Liver (tissue), 9 donors: ENCODE data around the gene MLLT3. TPM values are rescaled to one million over a fixed set of nuclear protein-coding genes. Genes with fewer than 3 reads are reported as not detected.

Experiments used
- DNase-seq: peaks from one replicate; pipeline ENCODE4 v3.0.0-alpha.2; 2017; ENCODE audit warnings: low spot score
- H3K27ac ChIP-seq, 2 donors: one replicate each; pipeline ENCODE4 v1.7.0; 2013; ENCODE audit warnings: inconsistent platforms in 2 of 2, low read length in 2 of 2, control low read depth in 1 of 2, low read depth in 1 of 2, mild to moderate bottlenecking in 1 of 2
- H3K27me3 ChIP-seq, 4 donors: one replicate each; pipeline versions ENCODE4 v1.6.1 to v1.7.0; 2013; ENCODE audit warnings: low read length in 3 of 4, inconsistent platforms in 1 of 4, mild to moderate bottlenecking in 1 of 4, moderate library complexity in 1 of 4; ENCODE audit not compliant: control insufficient read depth in 4 of 4, insufficient read depth in 4 of 4
- H3K36me3 ChIP-seq, 4 donors: one replicate each; pipeline versions ENCODE4 v1.6.1 to v1.7.0; 2013; ENCODE audit warnings: low read length in 3 of 4, mild to moderate bottlenecking in 3 of 4, low read depth in 1 of 4, moderate library complexity in 1 of 4; ENCODE audit not compliant: control insufficient read depth in 4 of 4, insufficient read depth in 3 of 4
- H3K4me1 ChIP-seq, 4 donors: one replicate each; pipeline versions ENCODE4 v1.6.1 to v1.7.0; 2013; ENCODE audit warnings: low read length in 3 of 4, mild to moderate bottlenecking in 3 of 4, moderate library complexity in 1 of 4; ENCODE audit not compliant: control insufficient read depth in 4 of 4, insufficient read depth in 4 of 4
- H3K4me3 ChIP-seq, 3 donors: one replicate each; pipeline versions ENCODE4 v1.6.1 to v1.7.0; 2013; ENCODE audit warnings: low read length in 3 of 3, control low read depth in 1 of 3, low read depth in 1 of 3, mild to moderate bottlenecking in 1 of 3
- H3K9ac ChIP-seq, 2 donors: one replicate each; pipeline ENCODE4 v1.7.0; 2013; ENCODE audit warnings: low read length in 2 of 2, mild to moderate bottlenecking in 2 of 2, moderate library complexity in 2 of 2, control low read depth in 1 of 2, low read depth in 1 of 2
- H3K9me3 ChIP-seq, 4 donors: one replicate each; pipeline versions ENCODE4 v1.6.1 to v1.7.0; 2013; ENCODE audit warnings: low read length in 3 of 4; ENCODE audit not compliant: control insufficient read depth in 4 of 4
- CTCF ChIP-seq: fragments of 150-350 bp; IDR thresholded peaks from 2 replicates; pipeline ENCODE4 v1.5.1; 2017; ENCODE audit warnings: improper control_type of control experiment, low read depth, low read length; ENCODE audit not compliant: missing input control
- FOXA1 ChIP-seq: IDR thresholded peaks from 2 replicates; pipeline ENCODE4 v1.6.1; 2016; ENCODE audit warnings: antibody characterized with exemption
- FOXA2 ChIP-seq: IDR thresholded peaks from 2 replicates; pipeline ENCODE4 v1.6.1; 2016; ENCODE audit warnings: antibody characterized with exemption
- GABPA ChIP-seq, 2 donors: IDR thresholded peaks in 1 of 2; conservative IDR thresholded peaks in 1 of 2; 2 replicates each; pipeline ENCODE4 v1.6.1; 2016; ENCODE audit warnings: antibody characterized with exemption in 2 of 2, mild to moderate bottlenecking in 1 of 2, moderate library complexity in 1 of 2
- HNF4G ChIP-seq: IDR thresholded peaks from 2 replicates; pipeline ENCODE4 v1.6.1; 2016; ENCODE audit warnings: antibody characterized with exemption
- JUND ChIP-seq, 2 donors: IDR thresholded peaks; 2 replicates each; pipeline ENCODE4 v1.6.1; 2016; ENCODE audit warnings: antibody characterized with exemption in 2 of 2
- RAD21 ChIP-seq, 2 donors: IDR thresholded peaks; 2 replicates each; pipeline ENCODE4 v1.6.1; 2016; ENCODE audit warnings: antibody characterized with exemption in 2 of 2, mild to moderate bottlenecking in 2 of 2
- RXRA ChIP-seq, 2 donors: IDR thresholded peaks; 2 replicates each; pipeline ENCODE4 v1.6.1; 2017 to 2018; ENCODE audit warnings: antibody characterized with exemption in 2 of 2, mild to moderate bottlenecking in 1 of 2
- SP1 ChIP-seq: IDR thresholded peaks from 2 replicates; pipeline ENCODE4 v1.6.1; 2018; ENCODE audit warnings: antibody characterized with exemption, mild to moderate bottlenecking
- TAF1 ChIP-seq: conservative IDR thresholded peaks from 2 replicates; pipeline ENCODE4 v1.6.1; 2016; ENCODE audit warnings: antibody characterized with exemption, mild to moderate bottlenecking
- YY1 ChIP-seq: IDR thresholded peaks from 2 replicates; pipeline ENCODE4 v1.6.1; 2016; ENCODE audit warnings: antibody characterized with exemption, mild to moderate bottlenecking
- WGBS: extraction: QIAGEN DNeasy Blood & Tissue Kit; methylation state at CpG from one replicate; pipeline ENCODE4 v1.1.7; 2013; 5-methylcytosine and 5-hydroxymethylcytosine counted together
- polyA plus RNA-seq, 2 donors: library from polyadenylated mRNA; stranded (reverse) in 1 of 2; unstranded in 1 of 2; fragments of 200-250 nt in 1 of 2; fragments of >200 nt in 1 of 2; fragmentation: Nextera tagmentation in 1 of 2; extraction: Ambion mirVana in 1 of 2; gene quantifications; one replicate each; pipeline versions ENCODE4 v1.2.1 to v1.2.3, GENCODE V29; 2013 to 2015
- total RNA-seq, 2 donors: library from RNA; depleted of rRNA; stranded (reverse); fragments of >200 nt; gene quantifications; one replicate each; pipeline ENCODE4 v1.2.3, GENCODE V29; 2014
- TF ChIP-seq, protein P1 (sequence below): IDR thresholded peaks from 2 replicates; pipeline ENCODE4 v1.6.1; 2016; ENCODE audit warnings: antibody characterized with exemption
- TF ChIP-seq, protein P2 (sequence below): IDR thresholded peaks from 2 replicates; pipeline ENCODE4 v1.6.1; 2016; ENCODE audit warnings: antibody characterized with exemption, mild to moderate bottlenecking
- TF ChIP-seq, protein P3 (sequence below): IDR thresholded peaks from 2 replicates; pipeline ENCODE4 v1.6.1; 2016; ENCODE audit warnings: antibody characterized with exemption
- donor health status: healthy.
- donor health status: healthy.
- donor health status: healthy.
- donor health status: healthy.
- donor health status: healthy.

The MLLT3 gene
- total and polyA plus RNA-seq, 4 donors: 0.79 to 25.5 (median 1.3) TPM

GRCh38 chr9:20447291-20447690, 175.0 kb downstream of the MLLT3 start (continued):
- TF ChIP-seq FOXA1 (no peak), FOXA2 (no peak), RAD21 (IDR thresholded peaks at IDR 0.05) (no peak), RXRA (IDR thresholded peaks at IDR 0.05) (no peak), TAF1 (no peak)
- TF ChIP-seq, protein P1, sequence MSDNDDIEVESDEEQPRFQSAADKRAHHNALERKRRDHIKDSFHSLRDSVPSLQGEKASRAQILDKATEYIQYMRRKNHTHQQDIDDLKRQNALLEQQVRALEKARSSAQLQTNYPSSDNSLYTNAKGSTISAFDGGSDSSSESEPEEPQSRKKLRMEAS: no peak
- TF ChIP-seq, protein P2, sequence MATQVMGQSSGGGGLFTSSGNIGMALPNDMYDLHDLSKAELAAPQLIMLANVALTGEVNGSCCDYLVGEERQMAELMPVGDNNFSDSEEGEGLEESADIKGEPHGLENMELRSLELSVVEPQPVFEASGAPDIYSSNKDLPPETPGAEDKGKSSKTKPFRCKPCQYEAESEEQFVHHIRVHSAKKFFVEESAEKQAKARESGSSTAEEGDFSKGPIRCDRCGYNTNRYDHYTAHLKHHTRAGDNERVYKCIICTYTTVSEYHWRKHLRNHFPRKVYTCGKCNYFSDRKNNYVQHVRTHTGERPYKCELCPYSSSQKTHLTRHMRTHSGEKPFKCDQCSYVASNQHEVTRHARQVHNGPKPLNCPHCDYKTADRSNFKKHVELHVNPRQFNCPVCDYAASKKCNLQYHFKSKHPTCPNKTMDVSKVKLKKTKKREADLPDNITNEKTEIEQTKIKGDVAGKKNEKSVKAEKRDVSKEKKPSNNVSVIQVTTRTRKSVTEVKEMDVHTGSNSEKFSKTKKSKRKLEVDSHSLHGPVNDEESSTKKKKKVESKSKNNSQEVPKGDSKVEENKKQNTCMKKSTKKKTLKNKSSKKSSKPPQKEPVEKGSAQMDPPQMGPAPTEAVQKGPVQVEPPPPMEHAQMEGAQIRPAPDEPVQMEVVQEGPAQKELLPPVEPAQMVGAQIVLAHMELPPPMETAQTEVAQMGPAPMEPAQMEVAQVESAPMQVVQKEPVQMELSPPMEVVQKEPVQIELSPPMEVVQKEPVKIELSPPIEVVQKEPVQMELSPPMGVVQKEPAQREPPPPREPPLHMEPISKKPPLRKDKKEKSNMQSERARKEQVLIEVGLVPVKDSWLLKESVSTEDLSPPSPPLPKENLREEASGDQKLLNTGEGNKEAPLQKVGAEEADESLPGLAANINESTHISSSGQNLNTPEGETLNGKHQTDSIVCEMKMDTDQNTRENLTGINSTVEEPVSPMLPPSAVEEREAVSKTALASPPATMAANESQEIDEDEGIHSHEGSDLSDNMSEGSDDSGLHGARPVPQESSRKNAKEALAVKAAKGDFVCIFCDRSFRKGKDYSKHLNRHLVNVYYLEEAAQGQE: no peak

DNA sequence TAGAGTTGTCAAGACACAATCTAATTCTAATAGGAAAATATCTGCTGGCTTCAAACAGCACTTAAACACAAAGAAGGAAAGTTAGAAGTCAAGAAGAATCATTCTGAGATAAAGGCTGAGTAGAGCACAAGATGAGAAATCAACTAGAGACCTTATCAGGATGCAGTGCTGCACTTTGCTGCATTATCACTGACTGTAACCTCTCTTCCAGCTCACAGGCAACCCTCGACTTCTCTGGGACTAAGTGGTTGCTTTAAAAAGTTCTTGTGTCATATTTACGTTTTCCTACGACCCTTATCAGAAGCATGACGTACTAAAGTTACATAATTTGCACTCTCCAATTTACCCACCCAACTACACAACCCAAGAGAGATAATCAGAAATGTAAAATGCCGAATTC, 176.1 kb downstream of the MLLT3 start:
- 67% methylated on average over 5 of the region's 5 CpGs for WGBS
- no peaks in the 10 kb centered on the region for H3K27me3 ChIP-seq
- H3K27ac ChIP-seq: no peak overlapping the region
- no peak overlapping the region for H3K4me3 ChIP-seq
- no peaks in the 10 kb centered on the region for H3K36me3 ChIP-seq
- TF ChIP-seq HNF4G (no peak), RAD21 (IDR thresholded peaks at IDR 0.05) (no peak), GABPA (IDR thresholded peaks at IDR 0.05 in 1 of 2, conservative IDR thresholded peaks at IDR 0.05 in 1 of 2) (no peak), SP1 (no peak), YY1 (no peak), JUND (IDR thresholded peaks at IDR 0.05) (no peak), CTCF (no peak), RXRA (IDR thresholded peaks at IDR 0.05) (no peak)
- TF ChIP-seq, protein P3, sequence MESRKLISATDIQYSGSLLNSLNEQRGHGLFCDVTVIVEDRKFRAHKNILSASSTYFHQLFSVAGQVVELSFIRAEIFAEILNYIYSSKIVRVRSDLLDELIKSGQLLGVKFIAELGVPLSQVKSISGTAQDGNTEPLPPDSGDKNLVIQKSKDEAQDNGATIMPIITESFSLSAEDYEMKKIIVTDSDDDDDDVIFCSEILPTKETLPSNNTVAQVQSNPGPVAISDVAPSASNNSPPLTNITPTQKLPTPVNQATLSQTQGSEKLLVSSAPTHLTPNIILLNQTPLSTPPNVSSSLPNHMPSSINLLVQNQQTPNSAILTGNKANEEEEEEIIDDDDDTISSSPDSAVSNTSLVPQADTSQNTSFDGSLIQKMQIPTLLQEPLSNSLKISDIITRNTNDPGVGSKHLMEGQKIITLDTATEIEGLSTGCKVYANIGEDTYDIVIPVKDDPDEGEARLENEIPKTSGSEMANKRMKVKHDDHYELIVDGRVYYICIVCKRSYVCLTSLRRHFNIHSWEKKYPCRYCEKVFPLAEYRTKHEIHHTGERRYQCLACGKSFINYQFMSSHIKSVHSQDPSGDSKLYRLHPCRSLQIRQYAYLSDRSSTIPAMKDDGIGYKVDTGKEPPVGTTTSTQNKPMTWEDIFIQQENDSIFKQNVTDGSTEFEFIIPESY: no peak
- no peak for DNase-seq
- H3K9me3 ChIP-seq: no peaks in the 10 kb centered on the region
- H3K4me1 ChIP-seq: no peaks in the 10 kb centered on the region
- H3K9ac ChIP-seq: no peak overlapping the region
